Fibroblast of the aortic adventitia (primary cell): ENCODE data around the gene RCL1. TPM values are rescaled to one million over a fixed set of nuclear protein-coding genes. Genes with fewer than 3 reads are reported as not detected.
"Not testable (repeated sequence)": the region's sequence is repeated elsewhere in the genome, so short reads cannot be mapped to it uniquely, and the experiment has no call there.

Experiments used
- DNase-seq: peaks from one replicate; pipeline ENCODE4 v3.0.0-alpha.2; 2010; ENCODE audit warnings: low read depth
- H3K4me3 ChIP-seq: 2 replicates; pipeline ENCODE4 v1.5.1; 2011; ENCODE audit warnings: low read depth, mild to moderate bottlenecking, control low read depth, low read length, moderate library complexity
- total RNA-seq: library from RNA; depleted of rRNA; stranded (reverse); fragments of >200 nt; gene quantifications from 2 replicates; pipeline ENCODE4 v1.2.3, GENCODE V29; 2012; ENCODE audit warnings: low replicate concordance
- TF ChIP-seq, protein P1 (sequence below): IDR thresholded peaks from 2 replicates; pipeline ENCODE4 v1.5.1; 2011; ENCODE audit warnings: mild to moderate bottlenecking, low read length, control low read depth, inconsistent platforms; ENCODE audit not compliant: insufficient read depth

Gene RCL1
- total RNA-seq, 1 donor = 13.4 TPM

DNA sequence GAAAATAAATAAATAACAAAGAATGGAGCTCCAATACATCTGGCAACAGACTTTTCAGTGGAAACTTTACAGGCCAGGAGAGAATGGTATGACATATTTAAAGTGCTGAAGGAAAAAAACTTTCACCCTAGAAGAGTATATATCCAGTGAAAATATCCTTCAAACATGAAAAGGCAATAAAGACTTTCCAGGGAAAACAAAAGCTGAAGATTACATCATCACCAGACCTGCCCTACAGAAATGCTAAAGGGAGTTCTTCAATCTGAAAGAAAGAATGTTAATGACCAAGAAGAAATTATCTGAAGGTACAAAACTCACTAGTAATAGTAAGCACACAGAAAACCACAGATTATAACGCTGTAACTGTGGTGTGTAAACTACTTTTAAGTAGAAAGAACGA, 8.3 kb upstream of the RCL1 start:
- H3K4me3 ChIP-seq = no peak overlapping the region
- TF ChIP-seq, protein P1, sequence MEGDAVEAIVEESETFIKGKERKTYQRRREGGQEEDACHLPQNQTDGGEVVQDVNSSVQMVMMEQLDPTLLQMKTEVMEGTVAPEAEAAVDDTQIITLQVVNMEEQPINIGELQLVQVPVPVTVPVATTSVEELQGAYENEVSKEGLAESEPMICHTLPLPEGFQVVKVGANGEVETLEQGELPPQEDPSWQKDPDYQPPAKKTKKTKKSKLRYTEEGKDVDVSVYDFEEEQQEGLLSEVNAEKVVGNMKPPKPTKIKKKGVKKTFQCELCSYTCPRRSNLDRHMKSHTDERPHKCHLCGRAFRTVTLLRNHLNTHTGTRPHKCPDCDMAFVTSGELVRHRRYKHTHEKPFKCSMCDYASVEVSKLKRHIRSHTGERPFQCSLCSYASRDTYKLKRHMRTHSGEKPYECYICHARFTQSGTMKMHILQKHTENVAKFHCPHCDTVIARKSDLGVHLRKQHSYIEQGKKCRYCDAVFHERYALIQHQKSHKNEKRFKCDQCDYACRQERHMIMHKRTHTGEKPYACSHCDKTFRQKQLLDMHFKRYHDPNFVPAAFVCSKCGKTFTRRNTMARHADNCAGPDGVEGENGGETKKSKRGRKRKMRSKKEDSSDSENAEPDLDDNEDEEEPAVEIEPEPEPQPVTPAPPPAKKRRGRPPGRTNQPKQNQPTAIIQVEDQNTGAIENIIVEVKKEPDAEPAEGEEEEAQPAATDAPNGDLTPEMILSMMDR = no peak
- DNase-seq = no peak

DNA sequence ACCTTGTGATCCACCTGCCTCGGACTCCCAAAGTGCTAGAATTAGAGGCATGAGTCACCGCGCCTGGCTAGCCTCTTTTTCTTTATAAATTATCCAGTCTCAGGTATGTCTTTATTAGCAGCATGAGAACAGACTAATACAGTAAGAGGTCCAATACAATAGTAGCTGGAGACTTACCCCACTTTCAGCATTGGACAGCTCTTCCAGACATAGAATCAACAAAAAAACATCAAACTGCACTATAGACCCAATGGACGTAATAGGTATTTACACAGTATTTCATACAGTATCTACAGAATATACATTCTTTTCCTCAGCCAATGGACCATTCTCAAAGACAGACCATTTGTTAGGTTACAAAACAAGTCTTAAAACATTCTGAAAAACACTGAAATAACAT, 6.1 kb upstream of the RCL1 start:
- DNase-seq = no peak
- no peak overlapping the region for H3K4me3 ChIP-seq
- TF ChIP-seq, protein P1 = no peak

DNA sequence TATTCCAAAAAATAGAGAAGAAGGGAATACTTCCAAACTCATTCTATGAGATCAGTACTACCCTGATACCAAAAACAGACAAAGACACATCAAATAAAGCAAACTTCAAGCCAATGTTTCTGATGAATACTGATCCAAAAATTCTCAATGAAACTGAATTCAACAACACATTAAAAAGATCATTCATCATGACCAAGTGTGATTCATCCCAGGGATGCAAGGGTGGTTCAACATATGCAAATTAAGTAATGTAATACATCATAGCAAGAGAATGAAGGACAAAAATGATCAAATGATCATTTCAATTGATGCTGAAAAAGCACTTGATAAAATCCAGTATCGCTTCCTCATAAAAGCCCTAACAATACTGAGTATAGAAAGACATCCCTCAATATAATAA, 4.9 kb upstream of the RCL1 start:
- TF ChIP-seq, protein P1 = no peak
- no peak overlapping the region for H3K4me3 ChIP-seq
- no peak for DNase-seq

DNA sequence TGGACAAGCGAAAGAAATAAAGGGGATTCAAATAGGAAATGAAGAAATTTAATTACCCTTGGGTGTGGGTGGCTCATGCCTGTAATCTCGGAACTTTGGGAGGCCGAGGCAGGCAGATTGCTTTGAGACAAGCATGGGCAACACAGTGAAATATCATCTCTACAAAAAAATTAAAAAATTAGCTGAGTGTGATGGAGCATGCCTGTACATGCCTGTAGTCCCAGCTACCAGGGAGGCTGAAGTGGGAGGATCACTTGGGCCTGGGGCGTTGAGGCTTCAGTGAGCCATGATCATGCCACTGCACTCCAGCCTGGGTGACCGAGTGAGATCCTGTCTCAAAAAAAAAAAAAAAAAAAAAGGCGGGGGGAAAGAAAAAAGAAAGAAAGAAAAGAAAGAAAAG, 4.0 kb upstream of the RCL1 start:
- TF ChIP-seq, protein P1 = no peak

DNA sequence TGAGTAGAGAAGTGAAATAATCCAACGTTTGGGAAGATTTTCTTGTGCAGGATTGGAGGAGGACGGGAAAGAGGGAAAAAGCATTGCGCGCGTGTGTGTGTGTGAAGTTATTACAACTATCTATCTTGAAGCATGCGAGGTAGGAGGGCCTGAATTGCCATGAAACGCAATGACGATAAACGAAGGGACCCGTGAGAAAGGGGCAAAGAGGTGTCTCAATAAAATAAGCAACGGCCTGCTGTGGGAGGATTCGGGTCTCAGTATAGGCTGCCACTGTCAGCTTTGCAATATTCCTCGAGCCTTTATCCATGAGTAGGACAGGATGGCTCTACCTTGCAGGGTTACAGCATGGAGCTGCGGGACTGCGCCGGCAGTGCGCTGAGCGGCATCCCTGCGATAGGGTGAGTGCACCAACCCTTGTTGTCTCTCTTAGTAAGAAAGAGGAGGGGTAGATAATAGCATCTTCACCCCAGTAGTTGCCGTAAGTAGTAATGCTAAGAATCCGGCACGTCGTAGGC, 631 bp upstream of the RCL1 start:
- H3K4me3 ChIP-seq = peak overlapping the region; percentile 88
- DNase-seq = peak; percentile 9
- TF ChIP-seq, protein P1 = no peak

More for the DNA sequence above, 4.0 kb upstream of the RCL1 start:
- DNase-seq = no peak
- no peak overlapping the region for H3K4me3 ChIP-seq

- TF ChIP-seq, protein P1 = no peak
- DNase-seq = peak; percentile 11
- peak overlapping the region; percentile 96 for H3K4me3 ChIP-seq
Observed at GRCh38 chr9:4793459-4794395, 983 bp downstream of the RCL1 start.

GRCh38 chr9:4794691-4795090, 1.9 kb downstream of the RCL1 start:
- TF ChIP-seq, protein P1 = no peak
- H3K4me3 ChIP-seq = no peak overlapping the region

DNA sequence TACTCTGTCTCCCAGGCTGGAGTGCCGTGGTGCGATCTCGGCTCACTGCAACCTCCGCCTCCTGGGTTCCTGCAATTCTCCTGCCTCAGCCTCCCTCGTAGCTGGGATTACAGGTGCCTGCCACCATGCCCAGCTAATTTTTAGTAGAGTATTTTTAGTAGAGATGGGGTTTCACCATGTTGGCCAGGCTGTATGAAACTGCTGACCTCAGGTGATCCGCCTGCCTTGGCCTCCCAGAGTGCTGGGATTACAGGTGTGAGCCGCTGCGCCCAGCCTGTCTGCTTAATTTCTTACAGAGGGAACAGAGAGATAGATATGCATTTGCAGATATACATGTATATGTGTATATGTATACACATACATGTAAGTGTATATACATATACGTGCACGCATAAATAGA, 2.4 kb downstream of the RCL1 start:
- H3K4me3 ChIP-seq, DNase-seq: not testable (repeated sequence)

More at GRCh38 chr9:4794691-4795090, 1.9 kb downstream of the RCL1 start:
- no peak for DNase-seq
